K562 (cell line): Measurements from ENCODE around the gene P2RY13. TPM values are rescaled to one million over a fixed set of nuclear protein-coding genes. Genes with fewer than 3 reads are reported as not detected.
A peak's percentile ranks its signal among the peaks of the same experiment; 100 is the strongest.

ENCODE experiments used
- CCAR2 ChIP-seq: fragments of 200-400 bp; formaldehyde crosslinking; IDR thresholded peaks from 2 replicates; pipeline ENCODE4 v1.6.1; 2017; ENCODE audit warnings: mild to moderate bottlenecking, low read depth, low read length
- CHD7 ChIP-seq: fragments of 200-600 bp; sonication (generic); IDR thresholded peaks from one replicate; pipeline ENCODE4 v1.6.1; 2012; ENCODE audit warnings: mild to moderate bottlenecking, low read depth, low read length, inconsistent platforms
- DDX20 ChIP-seq: fragments of 450-650 bp; IDR thresholded peaks from 2 replicates; pipeline ENCODE4 v1.6.1; 2016; ENCODE audit warnings: missing genetic modification characterization, low read depth, mild to moderate bottlenecking, missing compliant biosample characterization, moderate library complexity
- HMBOX1 ChIP-seq: sonication (generic); IDR thresholded peaks from 2 replicates; pipeline ENCODE4 v1.6.1; 2016
- KAT8 ChIP-seq: fragments of 450-650 bp; IDR thresholded peaks from 2 replicates; pipeline ENCODE4 v1.6.1; 2016; ENCODE audit warnings: low read depth, mild to moderate bottlenecking
- MAFF ChIP-seq: IDR thresholded peaks from 2 replicates; pipeline ENCODE4 v1.6.1; 2012; ENCODE audit warnings: low read length, improper control_type of control experiment
- MEIS2 ChIP-seq: fragments of 450-650 bp; IDR thresholded peaks from 2 replicates; pipeline ENCODE4 v1.6.1; 2014; ENCODE audit warnings: mild to moderate bottlenecking; ENCODE audit not compliant: partially characterized antibody
- RBM34 ChIP-seq: fragments of 200-400 bp; formaldehyde crosslinking; IDR thresholded peaks from 2 replicates; pipeline ENCODE4 v1.6.1; 2018; ENCODE audit warnings: low read length, borderline replicate concordance; ENCODE audit not compliant: insufficient read depth
- SRF ChIP-seq, 2 experiments: fragments of 250-450, 450-650 bp in 1 of 2; sonication (Bioruptor Pico) in 1 of 2; sonication (generic) in 1 of 2; formaldehyde crosslinking; IDR thresholded peaks; 2 replicates each; pipeline versions ENCODE4 v1.5.0 to v1.5.1; 2020 to 2022; ENCODE audit warnings: mild to moderate bottlenecking in 1 of 2, missing genetic modification reagents in 1 of 2
- ZNF57 ChIP-seq: fragments of 450-650 bp; formaldehyde crosslinking; IDR thresholded peaks from 2 replicates; pipeline ENCODE4 v1.4.0; 2020; ENCODE audit warnings: mild to moderate bottlenecking, moderate library complexity
- polyA plus RNA-seq, 8 experiments: library from polyadenylated mRNA; depleted of rRNA in 4 of 8; stranded (reverse) in 5 of 8; unstranded in 3 of 8; fragments of >200 nt; fragmentation: Nextera tagmentation in 2 of 8; fragmentation: Illumina TruSeq in 1 of 8; extraction: Ambion mirVana in 2 of 8; extraction: Trizol in 1 of 8; gene quantifications; 2 replicates each; pipeline versions ENCODE4 v1.2.1 to v1.2.3, GENCODE V29; 2011 to 2014; ENCODE audit warnings: inconsistent platforms in 1 of 8, missing spikeins in 1 of 8
- total RNA-seq, 7 experiments: library from RNA; depleted of rRNA in 6 of 7; stranded (reverse); fragments of >200 nt in 6 of 7; fragmentation: Illumina TruSeq in 2 of 7; extraction: Trizol in 2 of 7; gene quantifications; 2 replicates each; pipeline versions ENCODE4 v1.2.1 to v1.2.3, GENCODE V29; 2011 to 2021; ENCODE audit warnings: low replicate concordance in 1 of 7
- TF ChIP-seq, protein P1 (sequence below): sonication (generic); formaldehyde crosslinking; IDR thresholded peaks from 2 replicates; pipeline ENCODE4 v1.8.1; 2023; ENCODE audit warnings: mild to moderate bottlenecking, missing genetic modification reagents
- TF ChIP-seq, protein P2 (sequence below), 2 experiments: IDR thresholded peaks; 2 replicates each; pipeline ENCODE4 v1.6.1; 2012; ENCODE audit warnings: improper control_type of control experiment in 2 of 2, low read depth in 2 of 2, low read length in 2 of 2, borderline replicate concordance in 1 of 2

The P2RY13 gene
- total and polyA plus RNA-seq, 9 of the 15 experiments (the other 6 are each of a cell fraction or from before 2014, with no cell fraction given), result not detected

DNA sequence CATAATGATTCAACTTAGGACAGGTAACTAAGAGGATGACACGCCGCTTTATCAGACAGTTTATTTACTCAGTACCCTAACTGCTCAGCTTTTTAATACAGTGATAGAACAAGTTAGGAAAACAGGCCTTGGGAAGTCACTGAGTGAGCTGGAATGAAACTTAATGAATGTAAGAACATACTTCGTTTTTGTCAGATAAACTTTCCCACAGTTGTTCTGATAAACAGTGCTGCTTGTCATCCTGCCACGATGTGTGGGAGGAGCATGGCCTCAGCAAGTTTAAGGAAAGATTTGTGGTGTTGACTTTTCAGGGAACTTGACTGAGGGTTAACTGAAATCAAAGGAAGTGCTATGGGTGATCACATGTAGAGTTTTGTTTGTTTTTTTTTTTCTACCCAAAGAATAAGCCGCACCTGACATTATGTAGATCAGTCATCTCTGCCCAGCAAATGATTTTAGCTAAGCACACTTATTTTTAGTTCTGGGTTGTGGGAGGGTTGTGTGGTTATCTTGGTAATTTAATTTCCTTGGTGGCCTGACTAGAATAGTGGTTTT is 45.4 kb downstream of the P2RY13 start (continued):
- TF ChIP-seq MEIS2, result peak; percentile 85
- TF ChIP-seq HMBOX1, result peak; percentile 89
- TF ChIP-seq CCAR2, result no peak
- TF ChIP-seq KAT8, result no peak
- no peak for TF ChIP-seq CHD7
- TF ChIP-seq, protein P1, sequence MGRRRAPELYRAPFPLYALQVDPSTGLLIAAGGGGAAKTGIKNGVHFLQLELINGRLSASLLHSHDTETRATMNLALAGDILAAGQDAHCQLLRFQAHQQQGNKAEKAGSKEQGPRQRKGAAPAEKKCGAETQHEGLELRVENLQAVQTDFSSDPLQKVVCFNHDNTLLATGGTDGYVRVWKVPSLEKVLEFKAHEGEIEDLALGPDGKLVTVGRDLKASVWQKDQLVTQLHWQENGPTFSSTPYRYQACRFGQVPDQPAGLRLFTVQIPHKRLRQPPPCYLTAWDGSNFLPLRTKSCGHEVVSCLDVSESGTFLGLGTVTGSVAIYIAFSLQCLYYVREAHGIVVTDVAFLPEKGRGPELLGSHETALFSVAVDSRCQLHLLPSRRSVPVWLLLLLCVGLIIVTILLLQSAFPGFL (CRISPR knock-in tag), result no peak
- TF ChIP-seq ZNF57 (CRISPR knock-in tag), result no peak
- no peak for TF ChIP-seq DDX20 (tag)
- TF ChIP-seq RBM34, result no peak
- no peak for TF ChIP-seq SRF (CRISPR knock-in tag; IDR thresholded peaks at IDR 0.05)
- TF ChIP-seq, protein P2, sequence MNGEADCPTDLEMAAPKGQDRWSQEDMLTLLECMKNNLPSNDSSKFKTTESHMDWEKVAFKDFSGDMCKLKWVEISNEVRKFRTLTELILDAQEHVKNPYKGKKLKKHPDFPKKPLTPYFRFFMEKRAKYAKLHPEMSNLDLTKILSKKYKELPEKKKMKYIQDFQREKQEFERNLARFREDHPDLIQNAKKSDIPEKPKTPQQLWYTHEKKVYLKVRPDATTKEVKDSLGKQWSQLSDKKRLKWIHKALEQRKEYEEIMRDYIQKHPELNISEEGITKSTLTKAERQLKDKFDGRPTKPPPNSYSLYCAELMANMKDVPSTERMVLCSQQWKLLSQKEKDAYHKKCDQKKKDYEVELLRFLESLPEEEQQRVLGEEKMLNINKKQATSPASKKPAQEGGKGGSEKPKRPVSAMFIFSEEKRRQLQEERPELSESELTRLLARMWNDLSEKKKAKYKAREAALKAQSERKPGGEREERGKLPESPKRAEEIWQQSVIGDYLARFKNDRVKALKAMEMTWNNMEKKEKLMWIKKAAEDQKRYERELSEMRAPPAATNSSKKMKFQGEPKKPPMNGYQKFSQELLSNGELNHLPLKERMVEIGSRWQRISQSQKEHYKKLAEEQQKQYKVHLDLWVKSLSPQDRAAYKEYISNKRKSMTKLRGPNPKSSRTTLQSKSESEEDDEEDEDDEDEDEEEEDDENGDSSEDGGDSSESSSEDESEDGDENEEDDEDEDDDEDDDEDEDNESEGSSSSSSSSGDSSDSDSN (IDR thresholded peaks at IDR 0.05; ENCODE audit: borderline replicate concordance in 1 of 2, low read depth in 2 of 2, low read length in 2 of 2), result no peak
- TF ChIP-seq MAFF, result no peak
